Ascending aorta (tissue), 2 donors: Measurements from ENCODE around the gene EXOC7. TPM values are rescaled to one million over a fixed set of nuclear protein-coding genes. Genes with fewer than 3 reads are reported as not detected.
A peak's percentile ranks its signal among the peaks of the same experiment; 100 is the strongest.
"Not testable (repeated sequence)": the region's sequence is repeated elsewhere in the genome, so short reads cannot be mapped to it uniquely, and the experiment has no call there.

ENCODE experiments used
- DNase-seq, 2 donors: peaks; one replicate each; pipeline ENCODE4 v3.0.0-alpha.2; 2019; ENCODE audit warnings: low spot score in 2 of 2
- H3K27ac ChIP-seq, 2 donors: fragments of 200-600 bp; sonication (generic); one replicate each; pipeline ENCODE4 v1.5.1; 2016 to 2017; ENCODE audit warnings: mild to moderate bottlenecking in 1 of 2
- H3K27me3 ChIP-seq: fragments of 200-600 bp; sonication (generic); one replicate; pipeline ENCODE4 v1.5.1; 2017
- H3K36me3 ChIP-seq, 2 donors: fragments of 200-600 bp; sonication (generic); one replicate each; pipeline ENCODE4 v1.5.1; 2016
- H3K4me1 ChIP-seq, 2 donors: fragments of 200-600 bp; sonication (generic); one replicate each; pipeline ENCODE4 v1.5.1; 2016 to 2017; ENCODE audit warnings: mild to moderate bottlenecking in 1 of 2
- H3K4me3 ChIP-seq, 2 donors: fragments of 200-600 bp; sonication (generic); one replicate each; pipeline ENCODE4 v1.5.1; 2016 to 2017; ENCODE audit warnings: mild to moderate bottlenecking in 1 of 2
- H3K9me3 ChIP-seq, 2 donors: fragments of 200-600 bp; sonication (generic); one replicate each; pipeline ENCODE4 v1.5.1; 2016
- intact Hi-C: fragments of 100-400 bp; cut with DNase I; formaldehyde crosslinking; loops from one replicate; pipeline ENCODE4 v1.15.1; 2023
- total RNA-seq: library from RNA; depleted of rRNA; stranded (reverse); fragments of >200 nt; gene quantifications from one replicate; pipeline ENCODE4 v1.1.0, GENCODE V29; 2016
- TF ChIP-seq, protein P1 (sequence below), 3 experiments: fragments of 200-600 bp in 2 of 3; fragments of 450-650 bp in 1 of 3; sonication (generic) in 2 of 3; IDR thresholded peaks; one replicate each; pipeline ENCODE4 v1.5.1; 2016 to 2019; ENCODE audit warnings: antibody characterized with exemption in 3 of 3, mild to moderate bottlenecking in 1 of 3, moderate library complexity in 1 of 3

EXOC7 gene
- total RNA-seq, 1 donor from 2014 or later = 123 TPM

DNA sequence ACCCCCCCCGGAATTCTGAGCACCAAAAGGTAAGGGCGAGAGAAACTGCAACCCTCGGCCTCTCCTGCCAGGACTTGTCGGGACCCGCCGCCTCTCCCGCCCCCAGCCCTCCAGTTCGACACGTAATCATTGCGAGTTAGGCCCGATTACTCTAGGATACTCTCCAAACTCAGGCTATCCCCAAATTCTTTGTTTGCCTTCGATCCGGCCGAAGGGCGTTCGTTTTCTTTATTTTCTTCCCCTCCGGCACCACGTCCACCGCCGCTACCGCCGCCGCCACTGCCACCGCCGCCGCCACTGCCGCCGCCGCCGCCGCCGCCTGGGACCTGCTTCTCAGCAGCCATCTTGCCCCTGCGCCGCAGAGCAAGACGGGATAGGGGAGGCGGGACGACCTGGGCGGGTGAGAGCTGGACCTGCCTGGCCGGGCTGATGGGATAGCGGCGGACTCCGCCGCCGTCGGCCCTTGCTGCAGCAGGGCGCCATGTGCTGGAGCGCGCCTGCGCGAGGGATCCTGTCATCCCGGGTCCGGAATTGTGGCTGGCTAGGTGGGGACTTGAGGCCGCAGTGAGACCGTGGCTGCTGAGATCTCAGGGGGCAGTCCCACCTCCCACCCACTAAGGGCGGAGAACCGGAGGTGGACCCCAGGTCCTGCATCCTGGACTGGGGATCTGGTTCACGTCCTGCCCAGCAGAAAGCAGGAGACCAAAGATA, 31.3 kb downstream of the EXOC7 start, which contains the start of gene SRP68:
SRP68 (minus strand) TSS at position 370 of the 711 bp plus-strand sequence; CDS start at position 344, 26 bp downstream.
- intact Hi-C loops = loop anchor here (2.0 kb wide), 1 partner anchor 30 kb away; the partner anchor contains the start of gene EXOC7
- peak within 1 kb of the TSS; percentile 81 to 96 for H3K4me3 ChIP-seq
- H3K36me3 ChIP-seq = peaks cover 14 to 16% of the 10 kb centered on the region in 2 donors
- H3K27ac ChIP-seq = peak within 1 kb of the TSS; percentile 50 to 68
- DNase-seq = peak; percentile 67 to 96
- TF ChIP-seq, protein P1, sequence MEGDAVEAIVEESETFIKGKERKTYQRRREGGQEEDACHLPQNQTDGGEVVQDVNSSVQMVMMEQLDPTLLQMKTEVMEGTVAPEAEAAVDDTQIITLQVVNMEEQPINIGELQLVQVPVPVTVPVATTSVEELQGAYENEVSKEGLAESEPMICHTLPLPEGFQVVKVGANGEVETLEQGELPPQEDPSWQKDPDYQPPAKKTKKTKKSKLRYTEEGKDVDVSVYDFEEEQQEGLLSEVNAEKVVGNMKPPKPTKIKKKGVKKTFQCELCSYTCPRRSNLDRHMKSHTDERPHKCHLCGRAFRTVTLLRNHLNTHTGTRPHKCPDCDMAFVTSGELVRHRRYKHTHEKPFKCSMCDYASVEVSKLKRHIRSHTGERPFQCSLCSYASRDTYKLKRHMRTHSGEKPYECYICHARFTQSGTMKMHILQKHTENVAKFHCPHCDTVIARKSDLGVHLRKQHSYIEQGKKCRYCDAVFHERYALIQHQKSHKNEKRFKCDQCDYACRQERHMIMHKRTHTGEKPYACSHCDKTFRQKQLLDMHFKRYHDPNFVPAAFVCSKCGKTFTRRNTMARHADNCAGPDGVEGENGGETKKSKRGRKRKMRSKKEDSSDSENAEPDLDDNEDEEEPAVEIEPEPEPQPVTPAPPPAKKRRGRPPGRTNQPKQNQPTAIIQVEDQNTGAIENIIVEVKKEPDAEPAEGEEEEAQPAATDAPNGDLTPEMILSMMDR (IDR thresholded peaks at IDR 0.05) = no peak
- H3K4me1 ChIP-seq = peaks cover 17 to 38% of the 10 kb centered on the region in 2 donors
- H3K27me3 ChIP-seq = peaks cover 31% of the 10 kb centered on the region
- H3K9me3 ChIP-seq = no peaks in the 10 kb centered on the region

DNA sequence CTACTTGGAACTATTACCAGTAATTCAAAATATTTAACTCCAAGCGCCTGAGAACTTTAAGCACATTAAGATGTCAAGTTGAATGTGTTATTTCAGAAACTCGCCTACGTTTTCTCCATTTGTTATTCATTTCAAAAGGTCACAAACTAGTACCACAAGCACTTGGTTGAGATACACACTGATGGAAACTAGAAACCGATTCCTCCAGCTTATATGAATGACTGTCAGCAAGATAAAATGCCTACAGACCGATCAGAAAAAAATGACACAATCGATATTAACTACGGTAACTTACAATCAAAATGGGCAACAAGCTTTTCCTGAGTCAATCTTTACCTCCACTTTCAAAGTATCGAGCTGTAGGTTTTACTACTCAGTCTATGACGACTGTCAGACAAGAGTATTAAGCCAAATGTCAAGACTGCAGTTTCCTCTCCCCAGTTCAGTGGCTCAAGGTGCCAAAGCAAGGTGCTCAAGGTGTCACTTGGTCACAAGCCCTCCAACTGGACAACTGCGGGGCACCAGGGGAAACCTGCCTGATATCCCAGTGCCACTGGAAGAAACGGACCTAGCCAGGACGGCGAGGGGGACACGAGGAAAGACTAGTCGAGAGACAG, 31.9 kb downstream of the EXOC7 start:
- TF ChIP-seq, protein P1 (IDR thresholded peaks at IDR 0.05) = no peak
- Histone ChIP-seq H3K27me3 (peaks cover 24% of the 10 kb centered on the region), H3K4me3 (peak overlapping the region; percentile 81 to 96), H3K9me3 (no peaks in the 10 kb centered on the region), H3K36me3 (peaks cover 21 to 22% of the 10 kb centered on the region in 2 donors), H3K27ac (peak overlapping the region; percentile 50 to 68), H3K4me1 (peaks cover 17 to 37% of the 10 kb centered on the region in 2 donors)
- intact Hi-C loops = loop anchor here (2.0 kb wide), 1 partner anchor 31 kb away; the partner anchor contains the start of gene EXOC7
- no peak for DNase-seq

DNA sequence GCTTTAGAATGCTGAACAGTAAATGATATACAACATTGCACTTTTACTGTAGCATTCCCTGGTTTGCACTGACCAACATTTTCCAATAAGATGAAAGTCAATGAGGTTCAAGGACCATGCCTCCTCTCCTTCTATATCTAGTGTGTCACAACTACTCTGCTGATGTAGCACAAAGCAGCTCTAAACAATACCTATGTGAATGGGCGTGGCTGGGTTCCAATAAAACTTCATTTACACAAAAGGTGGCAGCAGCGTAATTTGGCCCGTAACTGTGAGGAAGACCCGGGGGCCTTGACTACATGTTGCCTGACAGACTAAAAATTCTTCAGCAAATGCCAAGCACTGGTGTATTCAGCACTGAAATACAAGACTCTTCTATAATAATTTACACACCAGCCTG, 37.8 kb downstream of the EXOC7 start:
- no peak for DNase-seq
- no peak overlapping the region for H3K27ac ChIP-seq
- H3K36me3 ChIP-seq = peaks cover 71 to 78% of the 10 kb centered on the region in 2 donors
- intact Hi-C loops = no loop called here
- H3K9me3 ChIP-seq = no peaks in the 10 kb centered on the region
- TF ChIP-seq, protein P1 (IDR thresholded peaks at IDR 0.05) = no peak
- no peaks in the 10 kb centered on the region for H3K27me3 ChIP-seq
- H3K4me1 ChIP-seq = peaks cover 3 to 6% of the 10 kb centered on the region in 2 donors
- H3K4me3 ChIP-seq = no peak overlapping the region

DNA sequence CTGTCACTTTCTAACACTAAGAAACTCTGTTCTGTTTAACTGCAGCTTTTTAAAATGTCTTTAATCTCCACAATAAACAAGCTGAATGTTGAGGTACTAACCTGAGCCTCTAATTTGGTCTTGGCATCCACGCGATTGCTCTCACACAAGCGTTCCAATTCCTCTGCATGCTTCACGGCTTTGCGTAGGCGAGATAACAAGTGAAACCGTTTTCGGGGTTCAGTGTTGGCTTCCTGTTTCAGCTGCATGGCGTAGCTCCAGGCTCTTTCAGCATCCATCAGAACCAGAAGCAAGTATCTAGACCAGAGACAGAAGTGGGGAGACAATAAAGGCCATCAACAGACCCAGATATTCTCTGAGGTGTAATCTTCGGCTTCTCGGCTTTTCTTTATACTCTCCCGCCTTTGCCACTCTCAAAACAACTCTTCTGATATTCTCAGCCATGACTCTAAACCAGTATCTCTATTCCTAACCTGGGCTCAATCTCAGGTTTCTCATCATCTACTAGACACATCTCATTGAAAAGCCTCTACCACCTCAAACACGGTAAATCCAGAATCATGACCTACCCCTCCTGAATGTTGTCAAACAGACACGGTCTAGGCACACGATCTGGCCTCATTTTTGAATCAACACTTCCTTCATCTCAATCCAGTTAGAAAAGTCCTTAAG, 39.6 kb downstream of the EXOC7 start:
- intact Hi-C loops = no loop called here
- no peak for DNase-seq
- TF ChIP-seq, protein P1 (IDR thresholded peaks at IDR 0.05) = no peak
- H3K9me3 ChIP-seq = no peaks in the 10 kb centered on the region
- no peak overlapping the region for H3K27ac ChIP-seq
- no peak overlapping the region for H3K4me3 ChIP-seq
- no peaks in the 10 kb centered on the region for H3K4me1 ChIP-seq
- peaks cover 88 to 93% of the 10 kb centered on the region in 2 donors for H3K36me3 ChIP-seq
- no peaks in the 10 kb centered on the region for H3K27me3 ChIP-seq

DNA sequence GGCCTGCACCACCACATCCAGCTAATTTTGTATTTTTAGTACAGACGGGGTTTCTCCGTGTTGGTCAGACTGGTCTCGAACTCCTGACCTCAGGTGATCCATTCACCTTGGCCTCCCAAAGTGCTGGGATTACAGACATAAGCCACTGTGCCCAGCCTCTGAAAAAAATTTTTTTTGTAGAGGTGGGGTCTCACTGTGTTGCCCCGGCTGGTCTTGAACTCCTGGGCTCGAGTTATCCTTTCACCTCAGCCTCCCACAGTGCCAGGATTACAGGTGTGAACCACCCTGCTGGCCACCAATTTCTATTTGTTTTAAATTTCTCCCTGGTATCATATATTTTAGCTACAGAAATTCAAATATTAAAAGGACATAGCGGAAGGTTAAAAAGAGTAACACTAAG, 45.3 kb downstream of the EXOC7 start:
- H3K4me3 ChIP-seq, H3K27me3 ChIP-seq, H3K27ac ChIP-seq, intact Hi-C loops, H3K9me3 ChIP-seq, H3K4me1 ChIP-seq, DNase-seq: not testable (repeated sequence)
- peaks cover 83 to 95% of the 10 kb centered on the region in 2 donors for H3K36me3 ChIP-seq
